CD14-positive monocyte (primary cell): ENCODE data around the gene C1orf87. TPM values are rescaled to one million over a fixed set of nuclear protein-coding genes. Genes with fewer than 3 reads are reported as not detected.

Experiments used
- DNase-seq, 3 donors: peaks; one replicate each; pipeline ENCODE4 v3.0.0-alpha.2; 2011 to 2022
- H2AFZ ChIP-seq: 2 replicates; pipeline ENCODE4 v1.6.0; 2012; ENCODE audit warnings: mild to moderate bottlenecking, low read depth, low read length, inconsistent platforms; ENCODE audit not compliant: insufficient read depth, poor library complexity, severe bottlenecking
- H3K27ac ChIP-seq, 2 donors: 1 replicate in 1 of 2; 2 replicates in 1 of 2; pipeline ENCODE4 v1.5.1; 2012 to 2013; ENCODE audit warnings: low read length in 2 of 2, control low read depth in 1 of 2, inconsistent platforms in 1 of 2, low read depth in 1 of 2, mild to moderate bottlenecking in 1 of 2
- H3K27me3 ChIP-seq, 2 donors: one replicate each; pipeline versions ENCODE4 v1.6.0 to v1.6.1; 2011 to 2013; ENCODE audit warnings: low read length in 2 of 2; ENCODE audit not compliant: control insufficient read depth in 2 of 2, insufficient read depth in 2 of 2
- H3K36me3 ChIP-seq, 2 donors: replicated peaks in 1 of 2; 1 replicate in 1 of 2; 2 replicates in 1 of 2; pipeline versions ENCODE4 v1.5.1 to v1.6.1; 2012 to 2013; ENCODE audit warnings: low read length in 2 of 2, control low read depth in 1 of 2, inconsistent platforms in 1 of 2, mild to moderate bottlenecking in 1 of 2; ENCODE audit not compliant: insufficient read depth in 2 of 2, control insufficient read depth in 1 of 2
- H3K4me1 ChIP-seq, 2 donors: 1 replicate in 1 of 2; 2 replicates in 1 of 2; pipeline versions ENCODE4 v1.5.1 to v1.6.1; 2012 to 2013; ENCODE audit warnings: low read length in 2 of 2, control low read depth in 1 of 2, inconsistent platforms in 1 of 2, mild to moderate bottlenecking in 1 of 2, moderate library complexity in 1 of 2; ENCODE audit not compliant: insufficient read depth in 2 of 2, control insufficient read depth in 1 of 2
- H3K4me2 ChIP-seq: replicated peaks from 2 replicates; pipeline ENCODE3; 2012; ENCODE audit warnings: low read length, moderate library complexity, mild to moderate bottlenecking; ENCODE audit not compliant: poor library complexity, severe bottlenecking; ENCODE audit errors: extremely low read depth
- H3K4me3 ChIP-seq, 3 experiments: fragments of 200-600 bp in 1 of 3; sonication (generic) in 1 of 3; replicated peaks in 1 of 3; 1 replicate in 2 of 3; 2 replicates in 1 of 3; pipeline ENCODE4 v1.5.1; 2011 to 2013; ENCODE audit warnings: low read length in 3 of 3, mild to moderate bottlenecking in 3 of 3, control low read depth in 2 of 3, low read depth in 2 of 3, inconsistent platforms in 1 of 3, moderate library complexity in 1 of 3
- H3K79me2 ChIP-seq: 2 replicates; pipeline ENCODE4 v1.6.0; 2012; ENCODE audit warnings: mild to moderate bottlenecking, control low read depth, inconsistent platforms, low read length, moderate library complexity; ENCODE audit not compliant: insufficient read depth
- H3K9ac ChIP-seq: 2 replicates; pipeline ENCODE4 v1.6.0; 2017; ENCODE audit warnings: low read length, mild to moderate bottlenecking; ENCODE audit not compliant: insufficient read depth, poor library complexity, severe bottlenecking
- H3K9me3 ChIP-seq, 2 donors: replicated peaks in 1 of 2; 1 replicate in 1 of 2; 2 replicates in 1 of 2; pipeline versions ENCODE4 v1.5.1 to v1.6.1; 2012 to 2013; ENCODE audit warnings: low read length in 2 of 2, control low read depth in 1 of 2; ENCODE audit not compliant: control insufficient read depth in 1 of 2, insufficient read depth in 1 of 2
- H4K20me1 ChIP-seq: 2 replicates; pipeline ENCODE4 v1.6.0; 2012; ENCODE audit warnings: mild to moderate bottlenecking, low read length, control low read depth, moderate library complexity; ENCODE audit not compliant: insufficient read depth
- H3K27ac Mint-ChIP-seq, 7 donors: one replicate each; pipeline ENCODE4 v1.8.0; 2020; ENCODE audit warnings: mild to moderate bottlenecking in 7 of 7, mixed read lengths in 7 of 7, moderate library complexity in 6 of 7, inconsistent platforms in 2 of 7
- H3K27me3 Mint-ChIP-seq, 3 donors: one replicate each; pipeline ENCODE4 v1.8.0; 2021 to 2022; ENCODE audit warnings: low read depth in 3 of 3, mild to moderate bottlenecking in 3 of 3, mixed read lengths in 3 of 3, moderate library complexity in 3 of 3, inconsistent platforms in 1 of 3
- H3K36me3 Mint-ChIP-seq, 2 donors: one replicate each; pipeline ENCODE4 v1.8.0; 2020; ENCODE audit warnings: mixed read lengths in 2 of 2, inconsistent platforms in 1 of 2, mild to moderate bottlenecking in 1 of 2
- H3K4me1 Mint-ChIP-seq: one replicate; pipeline ENCODE4 v1.8.0; 2020; ENCODE audit warnings: mild to moderate bottlenecking, mixed read lengths
- H3K4me3 Mint-ChIP-seq, 2 donors: one replicate each; pipeline ENCODE4 v1.8.0; 2020; ENCODE audit warnings: mild to moderate bottlenecking in 2 of 2, mixed read lengths in 2 of 2, moderate library complexity in 1 of 2
- H3K9me3 Mint-ChIP-seq, 7 donors: one replicate each; pipeline ENCODE4 v1.8.0; 2020 to 2022; ENCODE audit warnings: mixed read lengths in 7 of 7, mild to moderate bottlenecking in 6 of 7, moderate library complexity in 6 of 7, inconsistent platforms in 2 of 7
- WGBS: methylation state at CpG from one replicate; pipeline ENCODE4 v1.1.5; 2013; ENCODE audit warnings: missing lambda C conversion rate; ENCODE audit not compliant: insufficient coverage; 5-methylcytosine and 5-hydroxymethylcytosine counted together
- intact Hi-C, 2 donors: fragments of 100-400 bp; cut with micrococcal nuclease; formaldehyde crosslinking; loops; one replicate each; pipeline versions ENCODE4 v1.15.0 to v1.15.1; 2023
- polyA plus RNA-seq, 3 donors: library from polyadenylated mRNA; depleted of rRNA in 1 of 3; unstranded in 2 of 3; stranded (reverse) in 1 of 3; fragments of 300-500 nt in 2 of 3; fragments of >200 nt in 1 of 3; fragmentation: Illumina TruSeq in 2 of 3; gene quantifications; 1 replicate in 2 of 3; 2 replicates in 1 of 3; pipeline ENCODE4 v1.2.3, GENCODE V29; 2012 to 2021
- TF ChIP-seq, protein P1 (sequence below): fragments of 200-600 bp; IDR thresholded peaks from one replicate; pipeline ENCODE4 v1.8.0; 2022; ENCODE audit warnings: antibody characterized with exemption, mild to moderate bottlenecking

C1orf87 gene
- polyA plus RNA-seq, 3 donors = not detected

DNA sequence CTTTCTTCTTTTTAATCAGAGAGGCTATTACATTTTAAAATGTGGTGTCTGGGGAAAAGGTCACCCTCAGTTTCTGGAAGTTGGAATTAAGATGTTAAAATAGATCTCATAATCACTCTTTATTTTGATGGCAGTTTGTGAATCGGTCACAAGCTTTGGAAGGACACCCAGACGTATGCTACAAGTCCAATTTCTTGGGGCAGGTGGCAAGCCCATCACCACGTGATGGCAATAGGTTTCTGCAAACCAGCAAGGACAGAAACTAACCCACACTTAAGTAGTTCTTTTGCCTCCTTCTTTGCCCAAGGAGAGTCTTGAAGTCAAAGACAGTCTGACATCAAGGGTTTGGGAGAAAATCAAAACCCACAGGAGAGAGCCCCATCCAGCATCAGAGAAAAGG is 72.9 kb downstream of the C1orf87 start:
- intact Hi-C loops = no loop called here
- Histone ChIP-seq H3K36me3 (no peaks in the 10 kb centered on the region), H3K4me3 (no peak overlapping the region), H2AFZ (no peak overlapping the region), H3K79me2 (no peaks in the 10 kb centered on the region), H3K4me2 (no peak overlapping the region), H3K27me3 (no peaks in the 10 kb centered on the region), H3K4me1 (no peaks in the 10 kb centered on the region), H3K9me3 (no peaks in the 10 kb centered on the region), H4K20me1 (no peaks in the 10 kb centered on the region), H3K9ac (no peak overlapping the region), H3K27ac (no peak overlapping the region)
- no peak overlapping the region for H3K27ac Mint-ChIP-seq
- TF ChIP-seq, protein P1, sequence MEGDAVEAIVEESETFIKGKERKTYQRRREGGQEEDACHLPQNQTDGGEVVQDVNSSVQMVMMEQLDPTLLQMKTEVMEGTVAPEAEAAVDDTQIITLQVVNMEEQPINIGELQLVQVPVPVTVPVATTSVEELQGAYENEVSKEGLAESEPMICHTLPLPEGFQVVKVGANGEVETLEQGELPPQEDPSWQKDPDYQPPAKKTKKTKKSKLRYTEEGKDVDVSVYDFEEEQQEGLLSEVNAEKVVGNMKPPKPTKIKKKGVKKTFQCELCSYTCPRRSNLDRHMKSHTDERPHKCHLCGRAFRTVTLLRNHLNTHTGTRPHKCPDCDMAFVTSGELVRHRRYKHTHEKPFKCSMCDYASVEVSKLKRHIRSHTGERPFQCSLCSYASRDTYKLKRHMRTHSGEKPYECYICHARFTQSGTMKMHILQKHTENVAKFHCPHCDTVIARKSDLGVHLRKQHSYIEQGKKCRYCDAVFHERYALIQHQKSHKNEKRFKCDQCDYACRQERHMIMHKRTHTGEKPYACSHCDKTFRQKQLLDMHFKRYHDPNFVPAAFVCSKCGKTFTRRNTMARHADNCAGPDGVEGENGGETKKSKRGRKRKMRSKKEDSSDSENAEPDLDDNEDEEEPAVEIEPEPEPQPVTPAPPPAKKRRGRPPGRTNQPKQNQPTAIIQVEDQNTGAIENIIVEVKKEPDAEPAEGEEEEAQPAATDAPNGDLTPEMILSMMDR = no peak
- peaks cover 0 to under 1% (median 0%) of the 10 kb centered on the region in 3 donors for H3K27me3 Mint-ChIP-seq
- peaks cover 0 to 8% (median 0%) of the 10 kb centered on the region in 7 donors for H3K9me3 Mint-ChIP-seq
- no peaks in the 10 kb centered on the region for H3K4me1 Mint-ChIP-seq
- DNase-seq = no peak
- H3K36me3 Mint-ChIP-seq = no peaks in the 10 kb centered on the region
- H3K4me3 Mint-ChIP-seq = no peak overlapping the region
- 100% methylated on average over 1 of the region's 3 CpGs for WGBS

- no peak overlapping the region for H3K4me3 Mint-ChIP-seq
- H3K4me3 ChIP-seq = no peak overlapping the region
- H2AFZ ChIP-seq = no peak overlapping the region
- WGBS = no CpG with 5 or more reads among the region's 2 CpGs
- no peaks in the 10 kb centered on the region for H3K36me3 Mint-ChIP-seq
- H3K9ac ChIP-seq = no peak overlapping the region
- no peaks in the 10 kb centered on the region for H3K9me3 ChIP-seq
- H3K4me1 ChIP-seq = no peaks in the 10 kb centered on the region
- H3K27ac ChIP-seq = no peak overlapping the region
- H3K27ac Mint-ChIP-seq = no peak overlapping the region
- H3K36me3 ChIP-seq = no peaks in the 10 kb centered on the region
- peaks cover 0 to 8% (median 0%) of the 10 kb centered on the region in 7 donors for H3K9me3 Mint-ChIP-seq
- H3K27me3 ChIP-seq = no peaks in the 10 kb centered on the region
- DNase-seq = no peak
- H3K27me3 Mint-ChIP-seq = peaks cover 0 to 2% (median 1%) of the 10 kb centered on the region in 3 donors
- H3K4me1 Mint-ChIP-seq = no peaks in the 10 kb centered on the region
- no peaks in the 10 kb centered on the region for H3K79me2 ChIP-seq
- no peaks in the 10 kb centered on the region for H4K20me1 ChIP-seq
- H3K4me2 ChIP-seq = no peak overlapping the region
- intact Hi-C loops = no loop called here
- TF ChIP-seq, protein P1 = no peak
Observed at GRCh38 chr1:59999746-60000145, 73.8 kb downstream of the C1orf87 start.
